ENCODE data around the gene MAMSTR.

MAMSTR gene

DNA sequence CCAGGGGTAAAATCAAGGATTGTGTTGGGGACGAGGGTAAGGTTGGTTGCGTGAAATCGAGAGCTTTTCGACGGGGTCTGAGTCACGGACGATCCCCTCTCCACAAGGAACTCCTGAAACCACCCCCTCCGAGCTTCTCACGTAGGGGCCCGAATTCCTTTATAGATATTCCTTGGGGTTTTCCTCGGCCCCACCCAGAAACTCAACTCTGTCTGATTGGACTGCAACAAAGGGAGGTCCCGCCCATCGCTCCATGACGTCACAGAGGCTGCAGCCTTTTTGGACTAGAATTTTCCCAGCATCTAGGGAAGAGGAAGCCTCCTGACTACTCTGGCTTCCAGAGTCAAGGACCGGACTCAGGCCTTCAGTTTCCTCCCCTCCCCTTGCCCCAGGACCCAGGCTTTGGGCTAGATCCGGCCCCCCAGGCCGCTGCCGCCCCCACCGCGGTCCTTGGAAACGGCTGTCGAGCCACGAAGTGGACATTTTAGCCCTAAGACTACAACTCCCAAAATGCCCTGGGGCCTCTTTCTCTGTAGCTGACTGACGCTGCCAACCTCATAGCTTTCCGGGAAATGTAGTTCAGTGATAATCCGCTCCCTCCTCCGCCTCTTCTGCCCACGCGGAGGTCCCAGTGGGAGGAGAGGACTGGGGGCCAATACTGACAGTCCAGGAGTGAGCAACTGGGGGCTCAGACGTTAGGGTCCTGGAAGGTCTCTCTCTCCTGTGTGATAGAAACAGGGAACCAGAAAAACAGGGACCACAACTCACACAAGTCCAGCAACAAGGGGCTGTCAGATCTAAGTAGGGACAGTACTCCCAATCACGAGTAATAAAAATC lies 27.4 kb upstream of the MAMSTR start, which contains the start of gene IZUMO1:
Gene IZUMO1 (minus strand): TSS at position 172 of the 838 bp plus-strand sequence. CDS start 1,050 bp downstream, outside the sequence.
- DNase-seq (ENCODE audit: low read depth in 2 of 2), result peak in 1 of 2 donors; percentile 29

DNA sequence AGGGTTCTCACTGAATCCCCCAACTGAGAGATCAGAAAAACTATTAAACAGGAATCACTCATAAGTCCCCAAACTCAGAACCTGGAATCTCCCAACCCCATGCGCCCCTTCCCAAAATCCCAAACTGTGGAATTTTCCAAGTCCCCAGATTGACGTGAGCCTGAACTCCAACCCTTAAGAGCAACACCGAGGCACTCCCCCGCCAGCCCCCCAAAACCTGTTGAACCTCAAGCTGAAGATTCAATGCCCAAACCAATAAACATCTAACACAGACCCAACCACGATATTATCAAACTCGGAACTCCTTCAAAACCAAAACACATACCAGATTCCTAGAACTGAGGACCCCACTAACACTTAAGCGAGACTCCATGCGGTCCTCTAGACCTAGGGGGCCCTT lies 26.6 kb upstream of the MAMSTR start:
- DNase-seq (ENCODE audit: low read depth in 2 of 2), result no peak

GRCh38 chr19:48745208-48745995 lies 25.9 kb upstream of the MAMSTR start:
- DNase-seq (ENCODE audit: low read depth in 2 of 2), result peak in 1 of 2 donors; percentile 27

DNA sequence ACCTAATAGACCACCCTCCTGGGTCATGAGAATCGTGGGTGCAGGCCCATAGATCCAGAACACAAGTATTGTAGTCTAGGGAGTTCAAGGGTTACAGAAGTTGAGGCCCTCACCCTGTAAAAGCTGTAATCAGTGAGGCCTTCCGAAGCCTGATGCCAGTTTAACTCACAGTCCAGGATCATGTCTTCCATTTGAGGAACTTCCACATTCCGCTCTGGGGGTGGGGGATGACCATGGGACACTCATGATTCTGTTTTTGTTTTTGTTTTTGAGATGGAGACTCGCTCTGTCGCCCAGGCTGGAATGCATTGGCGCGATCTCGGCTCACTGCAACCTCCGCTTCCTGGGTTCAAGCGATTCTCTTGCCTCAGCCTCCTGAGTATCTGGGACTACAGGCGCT lies 22.6 kb upstream of the MAMSTR start:
- DNase-seq (ENCODE audit: low read depth in 2 of 2), result no peak

- DNase-seq (ENCODE audit: low read depth in 2 of 2), result no peak
Observed at GRCh38 chr19:48741129-48741999, 21.8 kb upstream of the MAMSTR start.

GRCh38 chr19:48740164-48740972 lies 20.8 kb upstream of the MAMSTR start, which contains the start of gene RASIP1:
Gene RASIP1, minus strand, starts transcription at chr19:48740610. Its CDS starts 328 bp downstream, at chr19:48740282.
- no peak for DNase-seq (ENCODE audit: low read depth in 2 of 2)

- DNase-seq (ENCODE audit: low read depth in 2 of 2), result no peak
Observed at GRCh38 chr19:48739404-48740163, 20.1 kb upstream of the MAMSTR start.

- peak; percentile 73 to 86 for DNase-seq (ENCODE audit: low read depth in 2 of 2)
Observed at GRCh38 chr19:48738557-48739403, 19.3 kb upstream of the MAMSTR start.

DNA sequence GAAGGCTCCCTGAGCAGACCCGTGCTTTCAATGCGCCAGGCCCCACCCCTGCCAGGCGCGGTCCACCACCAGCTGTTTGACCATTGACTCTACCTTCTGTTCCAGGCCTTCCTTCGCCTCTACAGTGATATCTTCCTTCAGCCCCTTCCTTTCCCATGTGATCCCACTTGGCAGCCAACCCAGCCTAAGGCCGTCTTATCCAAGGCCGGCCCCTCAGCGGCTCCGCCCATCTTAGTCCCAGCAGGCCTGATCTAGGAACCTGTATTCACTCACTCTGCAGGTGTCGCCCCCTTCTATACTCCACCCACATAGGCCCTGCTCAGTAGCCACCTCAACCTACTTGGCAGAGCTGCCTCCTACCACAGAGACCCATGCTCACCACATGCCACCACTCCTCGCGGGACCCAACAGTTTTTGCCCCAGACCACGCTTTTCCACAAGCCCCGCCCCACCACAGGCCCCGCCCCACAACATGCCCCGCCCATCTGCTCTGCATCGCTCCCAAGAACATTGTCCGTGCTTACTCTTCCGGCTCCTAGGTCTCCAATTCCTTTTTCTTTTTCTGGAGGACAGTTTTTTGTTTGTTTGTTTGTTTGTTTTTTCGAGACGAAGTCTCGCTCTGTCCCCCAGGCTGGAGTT lies 18.0 kb upstream of the MAMSTR start:
- DNase-seq (ENCODE audit: low read depth in 2 of 2), result no peak

- no peak for DNase-seq (ENCODE audit: low read depth in 2 of 2)
Observed at GRCh38 chr19:48735031-48735615, 15.6 kb upstream of the MAMSTR start.

DNA sequence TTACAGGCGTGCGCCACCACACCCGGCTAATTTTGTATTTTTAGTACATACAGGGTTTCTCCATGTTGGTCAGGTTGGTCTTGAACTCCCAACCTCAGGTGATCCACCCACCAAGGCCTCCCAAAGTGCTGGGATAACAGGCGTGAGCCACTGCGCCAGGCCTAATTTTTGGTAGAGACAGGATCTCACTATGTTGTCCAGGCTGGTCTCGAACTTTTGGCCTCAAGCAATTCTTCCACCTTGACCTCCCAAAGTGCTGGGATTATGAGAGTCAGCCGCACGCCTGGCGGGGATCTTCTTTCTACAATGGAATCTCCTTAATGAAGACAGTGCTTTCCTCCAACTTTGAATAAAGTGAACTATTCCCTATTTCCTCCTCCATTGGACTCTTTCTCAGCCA lies 15.1 kb upstream of the MAMSTR start:
- DNase-seq (ENCODE audit: low read depth in 2 of 2), result no peak

DNA sequence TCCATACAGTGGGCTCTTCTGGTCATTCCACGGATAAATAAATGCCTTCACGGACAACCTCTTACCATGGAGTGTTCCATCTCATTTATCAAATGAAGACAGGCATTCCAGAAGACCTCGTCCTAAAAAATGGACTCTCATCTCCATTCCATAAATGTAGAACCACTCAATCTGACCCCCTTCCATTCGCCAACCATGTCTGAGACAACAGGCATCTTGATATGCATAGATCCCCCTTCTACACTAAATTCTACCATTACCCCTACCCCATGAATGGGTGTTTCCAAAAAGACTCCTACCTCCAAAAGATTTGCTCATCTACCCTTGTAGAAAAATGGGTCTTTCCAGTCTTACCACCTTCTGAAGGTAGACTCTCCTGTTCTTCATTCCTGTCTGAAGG lies 11.9 kb upstream of the MAMSTR start:
- DNase-seq (ENCODE audit: low read depth in 2 of 2), result no peak

GRCh38 chr19:48728911-48729664 lies 9.6 kb upstream of the MAMSTR start:
- DNase-seq (ENCODE audit: low read depth in 2 of 2), result no peak

- DNase-seq (ENCODE audit: low read depth in 2 of 2), result no peak
Observed at GRCh38 chr19:48726556-48726955, 7.0 kb upstream of the MAMSTR start.

GRCh38 chr19:48724796-48725753 lies 5.5 kb upstream of the MAMSTR start:
- DNase-seq (ENCODE audit: low read depth in 2 of 2), result no peak

DNA sequence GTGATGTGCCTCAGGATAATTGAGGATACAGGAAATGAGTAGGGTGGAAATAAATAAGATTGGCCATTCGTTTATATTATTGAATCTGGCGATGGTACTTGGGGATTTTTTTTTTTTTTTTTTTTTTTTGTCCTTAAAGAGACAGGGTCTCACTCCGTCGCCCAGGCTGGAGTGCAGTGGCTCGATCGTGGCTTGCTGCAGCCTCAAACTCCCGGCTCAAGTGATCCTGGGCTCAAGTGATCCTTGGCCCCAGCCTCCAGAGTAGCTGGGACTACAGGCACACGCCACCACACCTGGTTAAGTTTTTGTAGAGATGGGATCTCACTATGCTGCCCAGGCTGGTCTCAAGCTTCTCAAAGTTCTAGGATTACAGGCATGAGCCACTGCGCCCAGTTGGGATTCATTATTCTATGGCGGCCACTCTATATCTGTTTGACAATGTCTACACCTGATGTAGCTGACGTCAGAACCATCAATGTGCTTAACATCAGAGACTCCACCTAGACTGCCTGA lies 2.7 kb upstream of the MAMSTR start:
- no peak for DNase-seq (ENCODE audit: low read depth in 2 of 2)

Data from stimulated activated CD8-positive, alpha-beta memory T cell treated with anti-CD3 and anti-CD28 coated beads, Interleukin-7, amount 100 ng/mL, for 4 hours (primary cell).